A673 (cell line): ENCODE results near the gene RHEB. TPM values are rescaled to one million over a fixed set of nuclear protein-coding genes. Genes with fewer than 3 reads are reported as not detected.
A peak's percentile ranks its signal among the peaks of the same experiment; 100 is the strongest.

Experiments
- BruUV-seq: library from RNA; stranded (reverse); fragments of 400-500 nt; replicated peaks from 2 replicates; lab custom pipeline; 2021; lab: Mats Ljungman, UMichigan
- CTCF ChIA-PET: fragments of 300-600 bp; sonication (Branson Sonifier 250); formaldehyde crosslinking; loops from one replicate; lab custom pipeline; 2022; ENCODE audit warnings: antibody characterized with exemption; lab: Charles Lee
- POLR2A ChIA-PET: fragments of 300-600 bp; sonication (Branson Sonifier 250); formaldehyde crosslinking; loops from one replicate; lab custom pipeline; 2022; ENCODE audit warnings: antibody characterized with exemption; ENCODE audit not compliant: low non-redundant PET; lab: Charles Lee
- DNase-seq: peaks from one replicate; pipeline ENCODE4 v3.0.0-alpha.2; 2015; ENCODE audit warnings: low spot score
- H3K27ac ChIP-seq: fragments of 200-600 bp; sonication (generic); 2 replicates; pipeline ENCODE4 v1.5.1; 2016; ENCODE audit warnings: mixed run types, low read depth, mild to moderate bottlenecking, mixed read lengths, antibody characterized with exemption, low read length; ENCODE audit not compliant: poor library complexity, severe bottlenecking
- H3K27me3 ChIP-seq: fragments of 200-600 bp; sonication (generic); replicated peaks from 2 replicates; pipeline ENCODE4 v1.6.1; 2017; ENCODE audit warnings: mixed run types, low read depth, mild to moderate bottlenecking, mixed read lengths, antibody characterized with exemption, low read length; ENCODE audit not compliant: insufficient read depth, poor library complexity
- H3K36me3 ChIP-seq: fragments of 200-600 bp; sonication (generic); 2 replicates; pipeline ENCODE4 v1.6.1; 2016; ENCODE audit warnings: mixed run types, mild to moderate bottlenecking, mixed read lengths, antibody characterized with exemption, low read length; ENCODE audit not compliant: insufficient read depth, poor library complexity, severe bottlenecking
- H3K4me1 ChIP-seq: fragments of 200-600 bp; sonication (generic); 2 replicates; pipeline ENCODE4 v1.6.1; 2017; ENCODE audit warnings: mixed run types, mild to moderate bottlenecking, mixed read lengths, antibody characterized with exemption, low read length; ENCODE audit not compliant: insufficient read depth, poor library complexity, severe bottlenecking
- H3K4me3 ChIP-seq: fragments of 200-600 bp; sonication (generic); 2 replicates; pipeline ENCODE4 v1.5.1; 2016; ENCODE audit warnings: low read depth, mixed run types, mild to moderate bottlenecking, mixed read lengths, low read length; ENCODE audit not compliant: poor library complexity, severe bottlenecking
- H3K9me3 ChIP-seq: fragments of 200-600 bp; sonication (generic); 2 replicates; pipeline ENCODE4 v1.6.1; 2016; ENCODE audit warnings: mixed run types, low read depth, mild to moderate bottlenecking, mixed read lengths, antibody characterized with exemption, low read length; ENCODE audit not compliant: poor library complexity, severe bottlenecking
- CTCF ChIP-seq: fragments of 300-800, 200-600 bp; sonication (generic); conservative IDR thresholded peaks from 2 replicates; pipeline ENCODE4 v1.5.1; 2017; ENCODE audit warnings: low read depth, mild to moderate bottlenecking, antibody characterized with exemption, low read length, moderate library complexity, mixed read lengths
- EZH2 ChIP-seq: fragments of 200-600 bp; sonication (generic); IDR thresholded peaks from 2 replicates; pipeline ENCODE4 v1.6.1; 2017; ENCODE audit warnings: borderline replicate concordance, low read depth, mild to moderate bottlenecking, mixed read lengths, antibody characterized with exemption, low read length; ENCODE audit not compliant: poor library complexity, severe bottlenecking
- intact Hi-C: fragments of 100-400 bp; cut with micrococcal nuclease; formaldehyde crosslinking; loops from one replicate; pipeline ENCODE4 v1.10.0; 2022; ENCODE audit not compliant: unreplicated experiment
- total RNA-seq: library from RNA; stranded (reverse); gene quantifications from 2 replicates; pipeline ENCODE4 v1.2.3, GENCODE V29; 2021

RHEB gene
- total RNA-seq, 1 experiment from 2014 or later: 136 TPM

GRCh38 chr7:151484971-151485707 lies 34.6 kb downstream of the RHEB start:
- TF ChIP-seq CTCF (no peak), EZH2 (no peak)
- H3K4me1 ChIP-seq: no peaks in the 10 kb centered on the region
- intact Hi-C loops: no loop called here
- peaks cover 58% of the 10 kb centered on the region for H3K36me3 ChIP-seq
- DNase-seq: no peak
- CTCF ChIA-PET: no interaction called here
- no TSS peak for BruUV-seq
- no peak overlapping the region for H3K4me3 ChIP-seq
- no peaks in the 10 kb centered on the region for H3K27me3 ChIP-seq
- POLR2A ChIA-PET: no interaction called here
- H3K27ac ChIP-seq: peak overlapping the region; percentile 16
- H3K9me3 ChIP-seq: no peaks in the 10 kb centered on the region

- POLR2A ChIA-PET: no interaction called here
- H3K27me3 ChIP-seq: no peaks in the 10 kb centered on the region
Measured at GRCh38 chr7:151483711-151483983, 36.0 kb downstream of the RHEB start.

GRCh38 chr7:151482883-151483710 lies 36.6 kb downstream of the RHEB start:
- Histone ChIP-seq H3K4me1 (no peaks in the 10 kb centered on the region), H3K36me3 (peaks cover 40% of the 10 kb centered on the region), H3K27me3 (no peaks in the 10 kb centered on the region), H3K4me3 (no peak overlapping the region), H3K27ac (no peak overlapping the region), H3K9me3 (no peaks in the 10 kb centered on the region)
- TF ChIP-seq CTCF (no peak), EZH2 (no peak)
- CTCF ChIA-PET: no interaction called here
- no peak for DNase-seq
- BruUV-seq: no TSS peak
- POLR2A ChIA-PET: no interaction called here
- intact Hi-C loops: no loop called here

More at GRCh38 chr7:151483711-151483983, 36.0 kb downstream of the RHEB start:
- BruUV-seq: no TSS peak
- Histone ChIP-seq H3K4me1 (no peaks in the 10 kb centered on the region), H3K36me3 (peaks cover 46% of the 10 kb centered on the region), H3K9me3 (no peaks in the 10 kb centered on the region), H3K27ac (no peak overlapping the region), H3K4me3 (no peak overlapping the region)
- intact Hi-C loops: no loop called here
- no peak for DNase-seq
- no peak for TF ChIP-seq EZH2
- no peak for TF ChIP-seq CTCF
- CTCF ChIA-PET: no interaction called here
